Ammon's horn (tissue), 1 donor: ENCODE results near the gene RPS27L.

Source experiments
- DNase-seq: peaks from one replicate; pipeline ENCODE4 v3.0.0-alpha.2; 2016; ENCODE audit warnings: low spot score

RPS27L gene

DNA sequence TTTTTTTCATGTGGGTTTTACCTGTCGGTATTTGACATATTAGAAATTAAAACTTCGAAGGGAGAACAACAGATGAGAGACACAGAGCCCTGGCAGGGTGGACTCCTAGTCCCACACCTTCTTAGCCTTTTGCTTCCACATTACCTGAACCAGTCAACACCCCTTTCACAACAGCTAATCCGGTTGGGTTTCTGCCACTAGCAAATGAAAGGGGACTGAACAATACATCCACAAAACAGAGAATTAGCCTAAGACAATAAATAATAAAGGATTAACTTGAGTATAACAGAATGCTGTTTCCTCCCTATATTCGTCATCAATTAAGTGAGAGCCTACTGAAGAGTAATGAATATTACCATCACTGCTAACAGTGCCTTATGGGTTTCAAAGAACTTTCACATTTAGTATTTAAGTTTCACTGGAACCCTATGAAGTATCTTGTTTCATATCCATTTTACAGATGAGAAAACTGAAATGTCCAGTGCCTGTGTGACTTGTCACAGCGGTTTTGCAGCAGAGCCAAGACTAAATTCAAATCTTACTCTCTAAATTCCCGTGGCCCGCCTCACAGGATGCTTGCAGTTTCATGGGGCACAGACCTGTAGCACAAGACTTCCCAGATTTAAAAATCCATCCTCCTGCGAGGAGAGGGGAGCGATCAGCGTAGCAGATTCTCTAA is 31.1 kb upstream of the RPS27L start:
- DNase-seq: no peak

DNA sequence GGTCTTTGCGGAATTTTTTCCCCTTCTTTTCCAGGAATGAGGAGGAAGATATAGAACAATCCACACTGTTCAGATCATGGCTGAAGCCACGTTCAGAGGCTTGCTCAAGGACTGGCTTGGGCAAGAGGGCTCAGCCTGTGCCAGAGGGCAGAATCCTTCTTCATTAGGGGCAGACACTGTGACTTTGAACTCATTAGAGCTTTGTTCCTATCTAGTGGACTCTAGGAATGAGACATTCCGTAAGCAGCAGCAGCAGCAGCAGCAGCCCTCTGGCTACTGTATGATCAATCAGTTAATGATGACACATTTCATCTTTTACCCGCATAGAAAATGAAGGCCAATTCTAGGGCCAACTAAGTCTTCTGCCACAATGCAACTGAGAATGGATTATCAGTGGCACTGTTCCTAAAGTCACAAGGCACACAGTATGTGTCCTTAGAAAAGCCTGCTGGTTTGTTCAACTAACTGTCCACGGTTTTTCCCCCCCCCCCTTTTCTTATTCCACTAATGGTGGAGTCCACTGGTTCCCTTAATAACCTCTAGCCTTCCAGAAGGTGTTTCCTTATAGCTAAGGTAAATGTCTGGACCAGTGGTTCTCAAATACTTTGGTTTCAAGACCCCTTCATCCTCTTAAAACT is 30.4 kb upstream of the RPS27L start:
- no peak for DNase-seq

DNA sequence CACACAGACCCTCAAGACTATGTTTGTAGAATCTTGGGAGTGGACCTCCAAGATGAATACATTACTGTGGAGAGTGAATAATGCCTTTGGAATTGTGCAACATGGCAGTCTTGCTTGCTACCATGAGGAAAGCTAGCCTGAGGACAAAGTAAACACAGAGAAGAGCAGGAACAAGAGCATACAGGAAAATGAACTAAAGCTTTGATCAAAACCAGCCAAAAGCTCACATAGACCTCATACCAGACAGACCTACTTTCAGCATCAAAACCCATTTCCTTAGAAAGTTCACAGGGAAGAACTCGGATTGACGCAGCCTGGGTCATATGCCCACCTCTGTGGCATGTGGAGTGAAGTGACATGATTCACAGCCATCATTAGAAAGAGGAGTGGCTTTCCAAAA is 28.8 kb upstream of the RPS27L start:
- DNase-seq: no peak

- DNase-seq: no peak
These were observed 27.9 kb upstream of the RPS27L start for GRCh38 chr15:63185206-63185605.

DNA sequence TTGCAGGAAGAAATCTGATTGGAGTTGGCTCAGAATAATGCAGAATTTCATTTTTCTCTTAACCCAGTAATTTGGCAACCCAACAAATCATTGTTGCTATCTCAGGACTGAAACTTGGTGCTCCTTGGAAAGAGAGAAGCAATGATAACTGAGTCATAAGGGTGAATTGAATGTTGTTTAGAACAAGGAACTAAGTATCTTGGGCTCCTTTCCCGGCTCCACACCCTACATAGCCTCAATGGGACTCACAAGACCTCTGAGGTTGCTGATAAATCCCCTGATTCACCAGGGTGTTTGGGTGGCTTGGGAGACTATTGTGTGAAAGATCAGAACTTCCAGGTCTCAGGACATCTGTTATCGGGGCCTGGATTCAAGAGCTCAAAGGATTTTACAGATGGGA is 24.4 kb upstream of the RPS27L start:
- DNase-seq: no peak

DNA sequence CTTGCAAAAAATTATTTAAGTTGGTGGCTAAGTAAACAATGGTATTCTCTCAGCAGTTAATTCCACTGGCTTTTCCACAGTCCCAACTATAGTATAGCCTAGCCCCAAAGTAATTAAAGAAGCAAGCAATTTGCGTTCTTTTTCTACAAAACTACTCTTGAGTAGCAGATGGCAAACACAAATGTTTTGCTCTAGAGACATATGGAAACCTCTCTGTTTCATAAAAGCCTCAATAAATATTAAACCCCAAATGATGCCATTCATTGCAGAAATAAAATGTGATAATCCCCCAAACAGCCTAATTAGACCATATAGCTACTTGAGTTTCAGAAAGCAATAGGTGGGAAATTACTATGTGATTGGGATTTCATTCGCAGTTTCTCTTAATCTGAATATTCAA is 23.5 kb upstream of the RPS27L start:
- no peak for DNase-seq

GRCh38 chr15:63178034-63178433 is 20.8 kb upstream of the RPS27L start:
- DNase-seq: no peak

GRCh38 chr15:63176302-63176701 is 19.0 kb upstream of the RPS27L start:
- DNase-seq: no peak

DNA sequence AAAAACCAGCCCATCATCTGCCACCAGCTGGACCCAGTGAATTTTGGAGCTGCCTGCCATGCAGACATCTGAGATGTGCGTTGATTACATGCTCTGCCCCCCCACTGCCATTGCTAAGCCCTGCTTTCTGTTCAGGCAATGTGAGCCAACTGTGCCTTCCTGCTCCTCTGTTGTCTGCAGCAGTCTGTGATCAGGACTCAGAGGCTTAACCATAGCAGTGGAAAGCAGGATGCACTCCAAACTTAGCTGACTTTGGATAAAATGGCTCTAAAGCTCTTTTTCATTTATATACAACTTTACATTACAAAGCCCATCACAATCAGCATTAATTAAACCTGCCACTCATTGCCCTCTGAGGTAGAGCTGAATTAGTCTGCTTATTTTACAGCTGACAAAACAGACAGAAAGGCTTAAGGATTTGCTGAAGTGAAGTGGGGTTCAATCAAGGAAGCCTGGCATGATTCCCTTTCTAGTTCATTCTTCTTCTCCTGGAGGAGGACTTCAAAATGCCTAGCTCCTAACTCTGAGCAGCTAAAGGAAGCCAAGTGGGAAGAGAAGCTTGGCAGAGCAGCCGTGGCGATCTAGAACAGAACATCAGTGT is 15.7 kb upstream of the RPS27L start:
- peak; percentile 75 for DNase-seq

GRCh38 chr15:63172376-63172775 is 15.1 kb upstream of the RPS27L start:
- no peak for DNase-seq

- peak; percentile 19 for DNase-seq
These were observed 12.5 kb upstream of the RPS27L start for GRCh38 chr15:63169788-63170187.

GRCh38 chr15:63166219-63166618 is 8.9 kb upstream of the RPS27L start:
- no peak for DNase-seq

- DNase-seq: no peak
These were observed 8.0 kb upstream of the RPS27L start for GRCh38 chr15:63165166-63165859.

- no peak for DNase-seq
These were observed 5.9 kb upstream of the RPS27L start for GRCh38 chr15:63163217-63163616.

- no peak for DNase-seq
These were observed 3.4 kb upstream of the RPS27L start for GRCh38 chr15:63160638-63161037.

DNA sequence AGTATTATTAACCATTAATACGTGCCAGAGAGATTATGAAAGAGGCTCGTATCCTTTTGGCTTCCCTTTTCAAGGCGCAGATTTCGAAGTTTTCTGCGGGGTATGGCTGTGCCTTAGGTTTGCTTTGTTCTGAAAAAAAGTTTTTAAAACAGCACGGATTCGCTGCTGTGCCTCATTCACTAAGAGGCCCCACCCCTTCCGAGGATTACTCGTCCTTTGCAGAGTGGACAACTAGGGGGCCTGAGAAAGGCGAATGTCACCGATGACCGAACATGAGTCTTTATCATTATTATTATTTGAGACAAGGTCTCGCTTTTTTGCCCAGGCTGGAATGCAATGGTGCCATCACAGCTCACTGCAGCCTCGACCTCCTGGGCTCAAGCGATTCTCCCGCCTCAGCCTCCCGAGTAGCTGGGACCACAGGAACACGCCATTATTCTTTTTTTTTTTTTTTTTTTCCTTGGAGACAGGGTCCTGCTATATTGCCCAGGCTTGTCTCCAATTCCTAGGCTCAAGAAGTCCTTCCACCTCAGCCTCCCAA is 684 bp upstream of the RPS27L start:
- DNase-seq: peak; percentile 48

- DNase-seq: peak; percentile 48
These were observed 541 bp downstream of the RPS27L start for GRCh38 chr15:63156755-63157117.

- no peak for DNase-seq
These were observed 1.1 kb downstream of the RPS27L start for GRCh38 chr15:63156086-63156710.

GRCh38 chr15:63155486-63155885 is 1.8 kb downstream of the RPS27L start:
- no peak for DNase-seq

DNA sequence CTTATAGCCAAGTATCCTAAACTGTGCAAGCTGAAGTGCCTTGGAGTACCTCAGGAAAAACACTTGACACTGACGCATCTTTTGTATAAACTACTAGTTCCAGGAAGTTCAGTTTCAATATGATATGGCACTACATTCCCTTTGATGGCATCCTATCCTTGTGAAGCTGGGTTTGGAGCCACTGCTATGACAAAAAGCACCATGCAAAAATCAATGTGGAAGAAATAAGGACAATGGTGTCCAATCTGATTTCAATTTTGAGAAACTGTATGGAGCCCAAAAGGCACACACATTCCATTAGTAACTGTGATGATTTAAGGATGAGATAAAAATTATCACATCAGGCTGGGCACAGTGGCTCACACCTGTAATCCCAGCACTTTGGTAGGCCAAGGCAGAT is 5.6 kb downstream of the RPS27L start:
- no peak for DNase-seq

- no peak for DNase-seq
These were observed 10.6 kb downstream of the RPS27L start for GRCh38 chr15:63146684-63147083.

- DNase-seq: no peak
These were observed 11.9 kb downstream of the RPS27L start for GRCh38 chr15:63145426-63145825.
